HL-60 (cell line): ENCODE measurements around the gene SLC27A3.
A peak's percentile ranks its signal among the peaks of the same experiment; 100 is the strongest.

Source experiments
- DNase-seq, 2 experiments: peaks; one replicate each; pipeline ENCODE4 v3.0.0-alpha.2; 2010 to 2020; ENCODE audit warnings: low read depth in 1 of 2, low spot score in 1 of 2
- H3K27ac ChIP-seq: fragments of 250-450 bp; sonication (Bioruptor Pico); replicated peaks from 2 replicates; pipeline ENCODE4 v1.5.1; 2020; ENCODE audit warnings: mild to moderate bottlenecking, moderate library complexity
- H3K27me3 ChIP-seq: fragments of 250-450 bp; sonication (Bioruptor Pico); 2 replicates; pipeline ENCODE4 v1.5.1; 2021; ENCODE audit warnings: mild to moderate bottlenecking, moderate library complexity; ENCODE audit not compliant: insufficient read depth, poor library complexity, severe bottlenecking
- H3K4me3 ChIP-seq: replicated peaks from 2 replicates; pipeline ENCODE4 v1.5.1; 2011; ENCODE audit warnings: mild to moderate bottlenecking, control low read depth, low read length; ENCODE audit not compliant: insufficient read depth
- GABPA ChIP-seq: IDR thresholded peaks from 2 replicates; pipeline ENCODE4 v1.6.1; 2012; ENCODE audit warnings: low read depth
- POLR2AphosphoS5 ChIP-seq: IDR thresholded peaks from 2 replicates; pipeline ENCODE4 v1.6.1; 2012; ENCODE audit warnings: low read depth
- REST ChIP-seq: IDR thresholded peaks from 2 replicates; pipeline ENCODE4 v1.6.1; 2012; ENCODE audit warnings: low read depth; ENCODE audit not compliant: insufficient replicate concordance
- SPI1 ChIP-seq: IDR thresholded peaks from 2 replicates; pipeline ENCODE4 v1.6.1; 2012; ENCODE audit warnings: low read depth, mild to moderate bottlenecking, borderline replicate concordance
- TF ChIP-seq, protein P1 (sequence below): IDR thresholded peaks from one replicate; pipeline ENCODE4 v1.5.1; 2011; ENCODE audit warnings: low read length, control low read depth, inconsistent platforms; ENCODE audit not compliant: insufficient read depth

The SLC27A3 gene

GRCh38 chr1:153801786-153802697, 26.8 kb downstream of the SLC27A3 start:
- H3K27me3 ChIP-seq: no peaks in the 10 kb centered on the region
- TF ChIP-seq SPI1: no peak
- TF ChIP-seq, protein P1, sequence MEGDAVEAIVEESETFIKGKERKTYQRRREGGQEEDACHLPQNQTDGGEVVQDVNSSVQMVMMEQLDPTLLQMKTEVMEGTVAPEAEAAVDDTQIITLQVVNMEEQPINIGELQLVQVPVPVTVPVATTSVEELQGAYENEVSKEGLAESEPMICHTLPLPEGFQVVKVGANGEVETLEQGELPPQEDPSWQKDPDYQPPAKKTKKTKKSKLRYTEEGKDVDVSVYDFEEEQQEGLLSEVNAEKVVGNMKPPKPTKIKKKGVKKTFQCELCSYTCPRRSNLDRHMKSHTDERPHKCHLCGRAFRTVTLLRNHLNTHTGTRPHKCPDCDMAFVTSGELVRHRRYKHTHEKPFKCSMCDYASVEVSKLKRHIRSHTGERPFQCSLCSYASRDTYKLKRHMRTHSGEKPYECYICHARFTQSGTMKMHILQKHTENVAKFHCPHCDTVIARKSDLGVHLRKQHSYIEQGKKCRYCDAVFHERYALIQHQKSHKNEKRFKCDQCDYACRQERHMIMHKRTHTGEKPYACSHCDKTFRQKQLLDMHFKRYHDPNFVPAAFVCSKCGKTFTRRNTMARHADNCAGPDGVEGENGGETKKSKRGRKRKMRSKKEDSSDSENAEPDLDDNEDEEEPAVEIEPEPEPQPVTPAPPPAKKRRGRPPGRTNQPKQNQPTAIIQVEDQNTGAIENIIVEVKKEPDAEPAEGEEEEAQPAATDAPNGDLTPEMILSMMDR: no peak
- no peak for TF ChIP-seq POLR2AphosphoS5
- TF ChIP-seq REST: no peak
- TF ChIP-seq GABPA: no peak
- no peak for DNase-seq
- H3K4me3 ChIP-seq: no peak overlapping the region
- H3K27ac ChIP-seq: no peak overlapping the region

- no peak overlapping the region for H3K27ac ChIP-seq
- H3K27me3 ChIP-seq: no peaks in the 10 kb centered on the region
- peak in 1 of 2 experiments; percentile 41 for DNase-seq
- H3K4me3 ChIP-seq: no peak overlapping the region
- TF ChIP-seq POLR2AphosphoS5 (no peak), SPI1 (peak; percentile 91), REST (no peak), GABPA (no peak)
- TF ChIP-seq, protein P1: no peak
These were observed 28.4 kb downstream of the SLC27A3 start for GRCh38 chr1:153803470-153804056.

GRCh38 chr1:153804112-153804511, 28.9 kb downstream of the SLC27A3 start:
- no peak overlapping the region for H3K27ac ChIP-seq
- TF ChIP-seq SPI1 (no peak), GABPA (no peak), POLR2AphosphoS5 (no peak), REST (no peak)
- TF ChIP-seq, protein P1: no peak

More at GRCh38 chr1:153804112-153804511, 28.9 kb downstream of the SLC27A3 start:
- Histone ChIP-seq H3K27me3 (no peaks in the 10 kb centered on the region), H3K4me3 (no peak overlapping the region)
- no peak for DNase-seq
